ENCODE data around the gene CDKAL1. TPM values are rescaled to one million over a fixed set of nuclear protein-coding genes. Genes with fewer than 3 reads are reported as not detected.
"Not testable (repeated sequence)": the region's sequence is repeated elsewhere in the genome, so short reads cannot be mapped to it uniquely, and the experiment has no call there.

Gene CDKAL1
- total RNA-seq, 2 donors from 2014 or later, result 12.1 to 19.0 TPM

DNA sequence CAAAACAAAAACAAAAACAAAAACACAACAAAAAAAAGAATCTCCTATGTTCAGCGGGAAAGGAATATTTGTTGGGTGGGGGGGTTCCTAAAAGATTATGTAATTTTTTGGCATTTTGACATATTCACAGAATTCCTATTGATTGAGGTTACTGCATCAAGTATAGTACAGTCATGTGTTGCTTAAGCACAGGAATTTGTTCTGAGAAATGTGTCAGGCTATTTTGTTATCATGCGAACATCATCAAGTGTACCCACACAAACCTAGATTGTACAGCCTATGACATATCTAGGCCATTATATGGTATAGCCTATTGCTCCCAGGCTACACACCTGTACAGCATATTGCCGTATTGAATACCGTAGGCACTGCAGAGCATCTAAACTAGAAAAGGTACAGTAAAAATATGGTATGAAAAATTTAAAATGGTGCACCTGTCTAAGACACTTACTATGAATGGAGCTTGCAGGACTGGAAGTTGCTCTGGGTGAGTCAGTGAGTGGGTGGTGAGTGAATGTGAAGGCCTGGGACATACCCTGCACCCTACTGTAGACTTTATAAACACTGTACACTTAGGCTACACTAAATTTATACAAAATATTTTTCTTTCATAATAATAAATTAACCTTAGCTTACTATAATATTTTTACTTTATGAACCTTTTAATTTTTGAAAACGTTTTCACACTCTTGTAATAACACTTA is 110.6 kb downstream of the CDKAL1 start:
- Histone ChIP-seq H3K4me1 (replicated peaks) (no peaks in the 10 kb centered on the region), H3K27ac (no peak overlapping the region), H3K9me3 (no peaks in the 10 kb centered on the region), H3K27me3 (replicated peaks; ENCODE audit: insufficient read depth) (no peaks in the 10 kb centered on the region), H3K4me3 (no peak overlapping the region), H3K36me3 (no peaks in the 10 kb centered on the region)
- no peak for DNase-seq (ENCODE audit: low spot score)
- intact Hi-C loops (cut with DNase I), result no loop called here
- WGBS, result 88% methylated on average over 5 of the region's 5 CpGs
- TF ChIP-seq, protein P1, sequence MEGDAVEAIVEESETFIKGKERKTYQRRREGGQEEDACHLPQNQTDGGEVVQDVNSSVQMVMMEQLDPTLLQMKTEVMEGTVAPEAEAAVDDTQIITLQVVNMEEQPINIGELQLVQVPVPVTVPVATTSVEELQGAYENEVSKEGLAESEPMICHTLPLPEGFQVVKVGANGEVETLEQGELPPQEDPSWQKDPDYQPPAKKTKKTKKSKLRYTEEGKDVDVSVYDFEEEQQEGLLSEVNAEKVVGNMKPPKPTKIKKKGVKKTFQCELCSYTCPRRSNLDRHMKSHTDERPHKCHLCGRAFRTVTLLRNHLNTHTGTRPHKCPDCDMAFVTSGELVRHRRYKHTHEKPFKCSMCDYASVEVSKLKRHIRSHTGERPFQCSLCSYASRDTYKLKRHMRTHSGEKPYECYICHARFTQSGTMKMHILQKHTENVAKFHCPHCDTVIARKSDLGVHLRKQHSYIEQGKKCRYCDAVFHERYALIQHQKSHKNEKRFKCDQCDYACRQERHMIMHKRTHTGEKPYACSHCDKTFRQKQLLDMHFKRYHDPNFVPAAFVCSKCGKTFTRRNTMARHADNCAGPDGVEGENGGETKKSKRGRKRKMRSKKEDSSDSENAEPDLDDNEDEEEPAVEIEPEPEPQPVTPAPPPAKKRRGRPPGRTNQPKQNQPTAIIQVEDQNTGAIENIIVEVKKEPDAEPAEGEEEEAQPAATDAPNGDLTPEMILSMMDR (IDR thresholded peaks at IDR 0.05), result no peak
- TF ChIP-seq POLR2AphosphoS5 (IDR thresholded peaks at IDR 0.05), result no peak

DNA sequence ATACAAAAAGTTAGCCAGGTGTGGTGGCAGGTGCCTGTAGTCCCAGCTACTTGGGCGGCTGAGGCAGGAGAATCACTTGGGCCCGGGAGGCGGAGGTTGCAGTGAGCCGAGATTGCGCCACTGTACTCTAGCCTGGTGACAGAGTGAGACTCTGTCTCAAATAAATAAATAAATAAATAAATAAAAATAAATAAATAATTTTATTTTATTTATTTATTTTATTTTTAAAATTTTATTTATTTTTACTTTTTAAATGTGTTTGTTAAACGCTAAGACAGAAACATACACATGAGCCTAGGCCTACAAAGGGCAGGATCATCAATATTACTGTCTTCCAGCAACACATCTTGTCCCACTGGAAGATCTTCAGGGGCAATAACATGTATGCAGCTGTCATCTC is 111.3 kb downstream of the CDKAL1 start:
- DNase-seq (ENCODE audit: low spot score); H3K9me3 ChIP-seq; H3K36me3 ChIP-seq; H3K4me3 ChIP-seq; H3K4me1 ChIP-seq (replicated peaks); H3K27me3 ChIP-seq (replicated peaks; ENCODE audit: insufficient read depth); H3K27ac ChIP-seq; intact Hi-C loops (cut with DNase I): not testable (repeated sequence)
- 82% methylated on average over 6 of the region's 6 CpGs for WGBS

DNA sequence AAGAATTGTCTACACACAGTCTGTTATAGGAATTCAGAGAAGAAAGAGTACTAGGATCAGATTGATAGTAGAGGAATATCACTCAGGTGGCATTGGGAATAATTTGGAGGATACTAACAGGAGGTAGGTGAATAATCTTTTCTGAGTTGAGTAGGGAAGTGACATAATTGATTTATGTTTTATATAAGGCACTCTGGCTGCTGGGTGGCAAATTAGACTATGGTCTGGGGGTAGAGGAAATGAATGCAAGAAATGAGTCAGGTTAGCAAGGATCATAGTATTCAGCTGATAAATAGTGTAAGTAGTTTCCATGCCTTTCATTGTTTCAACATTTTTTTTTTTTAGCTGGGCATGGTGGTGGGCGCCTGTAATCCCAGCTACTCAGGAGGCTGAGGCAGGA is 113.3 kb downstream of the CDKAL1 start:
- TF ChIP-seq, protein P1 (IDR thresholded peaks at IDR 0.05), result no peak
- TF ChIP-seq POLR2A (IDR thresholded peaks at IDR 0.05) (no peak), POLR2AphosphoS5 (IDR thresholded peaks at IDR 0.05) (no peak)
- no peak for DNase-seq (ENCODE audit: low spot score)
- Histone ChIP-seq H3K9me3 (no peaks in the 10 kb centered on the region), H3K4me3 (no peak overlapping the region), H3K27me3 (replicated peaks; ENCODE audit: insufficient read depth) (no peaks in the 10 kb centered on the region), H3K36me3 (no peaks in the 10 kb centered on the region), H3K4me1 (replicated peaks) (no peaks in the 10 kb centered on the region), H3K27ac (no peak overlapping the region)
- 96% methylated on average over 1 of the region's 1 CpG for WGBS
- intact Hi-C loops (cut with DNase I), result no loop called here

DNA sequence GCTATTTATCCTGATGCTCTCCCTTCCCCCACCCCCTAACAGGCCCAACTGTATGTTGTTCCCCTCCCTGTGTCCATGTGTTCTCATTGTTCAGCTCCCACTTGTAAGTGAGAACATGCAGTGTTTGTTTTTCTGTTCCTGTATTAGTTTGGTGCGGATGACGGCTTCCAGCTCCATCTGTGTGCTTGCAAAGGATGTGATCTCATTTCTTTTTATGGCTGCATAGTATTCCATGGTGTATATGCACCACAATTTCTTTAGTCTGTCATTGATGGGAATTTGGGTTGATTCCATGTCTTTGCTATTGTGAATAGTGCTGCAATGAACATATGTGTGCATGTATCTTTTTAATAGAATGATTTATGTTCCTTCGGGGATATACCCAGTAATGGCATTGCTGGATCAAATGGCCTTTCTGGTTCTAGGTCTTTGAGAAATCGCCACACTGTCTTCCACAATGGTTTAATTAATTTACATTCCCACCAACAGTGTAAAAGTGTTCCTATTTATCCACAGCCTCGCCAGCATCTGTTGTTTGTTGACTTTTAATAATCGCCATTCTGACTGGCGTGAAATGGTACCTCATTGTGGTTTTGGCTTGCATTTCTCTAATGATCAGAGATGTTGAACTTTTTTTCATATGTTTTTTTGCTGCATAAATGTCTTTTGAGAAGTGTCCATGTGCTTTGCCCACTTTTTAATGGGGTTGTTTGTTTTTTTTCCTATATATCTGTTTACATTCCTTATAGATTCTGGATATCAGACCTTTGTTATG is 115.6 kb downstream of the CDKAL1 start:
- 93% methylated on average over 7 of the region's 7 CpGs for WGBS

DNA sequence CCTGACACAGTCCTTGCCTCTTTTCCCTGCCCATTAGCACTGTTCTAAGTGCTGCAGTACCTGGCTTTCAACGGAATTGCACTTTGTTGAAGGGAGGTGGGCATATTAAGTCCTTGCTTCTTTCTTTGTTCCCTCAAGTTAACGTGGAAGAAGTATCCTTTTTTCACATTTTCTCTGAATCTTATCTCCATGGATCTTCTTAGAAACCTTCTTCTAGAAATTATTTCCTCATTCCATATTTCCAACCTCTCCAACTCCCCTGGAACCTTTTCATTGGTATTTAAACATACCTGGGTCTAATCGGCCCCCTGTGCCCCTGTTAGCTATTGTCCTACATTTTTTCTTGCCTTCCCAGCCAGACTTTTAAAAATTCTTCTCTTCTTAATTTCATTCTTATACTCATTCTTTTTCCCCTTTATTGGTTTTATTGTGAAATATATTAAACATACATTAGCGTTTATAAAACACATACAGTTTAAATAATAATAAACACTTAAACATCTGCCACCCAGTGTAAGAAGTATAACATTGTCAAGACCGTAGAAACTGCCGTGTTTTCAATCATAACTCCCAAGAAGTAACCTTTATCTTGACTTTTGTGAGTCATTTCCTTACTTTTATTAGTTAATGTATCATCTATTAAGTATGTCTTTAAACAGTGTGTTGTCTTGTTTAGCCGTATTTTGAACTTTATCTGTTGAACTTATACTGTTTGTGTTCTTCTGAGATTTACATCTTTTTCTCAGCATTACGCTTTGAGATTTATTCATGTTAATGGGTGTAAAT is 118.2 kb downstream of the CDKAL1 start:
- Histone ChIP-seq H3K36me3 (no peaks in the 10 kb centered on the region), H3K4me3 (no peak overlapping the region), H3K27me3 (replicated peaks; ENCODE audit: insufficient read depth) (no peaks in the 10 kb centered on the region), H3K4me1 (replicated peaks) (no peaks in the 10 kb centered on the region), H3K9me3 (no peaks in the 10 kb centered on the region), H3K27ac (no peak overlapping the region)
- no peak for DNase-seq (ENCODE audit: low spot score)
- intact Hi-C loops (cut with DNase I), result no loop called here
- 40% methylated on average over 8 of the region's 8 CpGs for WGBS
- no peak for TF ChIP-seq POLR2AphosphoS5 (IDR thresholded peaks at IDR 0.05)
- TF ChIP-seq, protein P1 (IDR thresholded peaks at IDR 0.05), result no peak
- no peak for TF ChIP-seq POLR2A (IDR thresholded peaks at IDR 0.05)

More for the DNA sequence above, 115.6 kb downstream of the CDKAL1 start:
- DNase-seq (ENCODE audit: low spot score); H3K4me1 ChIP-seq (replicated peaks); intact Hi-C loops (cut with DNase I); H3K36me3 ChIP-seq; H3K9me3 ChIP-seq; H3K27ac ChIP-seq; H3K27me3 ChIP-seq (replicated peaks; ENCODE audit: insufficient read depth); H3K4me3 ChIP-seq: not testable (repeated sequence)

Data from prostate gland (tissue), 2 donors.